HEK293T (cell line): ENCODE results near the gene MYOG.

Experiments
- CTCF ChIA-PET: fragments of 350-600 bp; formaldehyde crosslinking; extraction: SDS; loops from one replicate; lab custom pipeline; 2021; ENCODE audit warnings: antibody characterized with exemption, inconsistent platforms; lab: Yijun Ruan, JAX
- POLR2A ChIA-PET: fragments of 350-600 bp; formaldehyde crosslinking; extraction: SDS; loops from one replicate; lab custom pipeline; 2020; ENCODE audit warnings: antibody characterized with exemption, inconsistent platforms; lab: Yijun Ruan, JAX
- DNase-seq: peaks from one replicate; pipeline ENCODE4 v3.0.0; 2012; ENCODE audit warnings: mixed read lengths; ENCODE audit errors: extremely low spot score
- ARNT ChIP-seq: fragments of 450-650 bp; IDR thresholded peaks from 2 replicates; pipeline ENCODE4 v1.6.1; 2017; ENCODE audit warnings: mild to moderate bottlenecking
- BHLHE40 ChIP-seq: fragments of 450-650 bp; IDR thresholded peaks from 2 replicates; pipeline ENCODE4 v1.6.1; 2016; ENCODE audit warnings: mild to moderate bottlenecking, moderate library complexity, borderline replicate concordance
- CTBP1 ChIP-seq: fragments of 450-650 bp; IDR thresholded peaks from 2 replicates; pipeline ENCODE4 v1.6.1; 2016; ENCODE audit warnings: borderline replicate concordance
- ELF4 ChIP-seq: fragments of 450-650 bp; IDR thresholded peaks from 2 replicates; pipeline ENCODE4 v1.6.1; 2017; ENCODE audit warnings: antibody characterized with exemption
- FOXA1 ChIP-seq: fragments of 450-650 bp; IDR thresholded peaks from 2 replicates; pipeline ENCODE4 v1.6.1; 2016; ENCODE audit warnings: mild to moderate bottlenecking
- FOXK2 ChIP-seq: fragments of 450-650 bp; IDR thresholded peaks from 2 replicates; pipeline ENCODE4 v1.6.1; 2016; ENCODE audit warnings: mild to moderate bottlenecking
- FOXM1 ChIP-seq: fragments of 450-650 bp; IDR thresholded peaks from 2 replicates; pipeline ENCODE4 v1.6.1; 2017; ENCODE audit warnings: mild to moderate bottlenecking, borderline replicate concordance
- HDGF ChIP-seq: fragments of 450-650 bp; IDR thresholded peaks from 2 replicates; pipeline ENCODE4 v1.6.1; 2017; ENCODE audit warnings: antibody characterized with exemption, borderline replicate concordance
- L3MBTL2 ChIP-seq: fragments of 450-650 bp; conservative IDR thresholded peaks from 2 replicates; pipeline ENCODE4 v1.6.1; 2016; ENCODE audit warnings: mild to moderate bottlenecking
- LEF1 ChIP-seq: fragments of 450-650 bp; IDR thresholded peaks from 2 replicates; pipeline ENCODE4 v1.6.1; 2017; ENCODE audit warnings: mild to moderate bottlenecking, borderline replicate concordance
- NFRKB ChIP-seq: fragments of 450-650 bp; IDR thresholded peaks from 2 replicates; pipeline ENCODE4 v1.6.1; 2016; ENCODE audit warnings: mild to moderate bottlenecking, moderate library complexity
- SP1 ChIP-seq: fragments of 450-650 bp; IDR thresholded peaks from 2 replicates; pipeline ENCODE4 v1.6.1; 2017
- SUZ12 ChIP-seq: fragments of 450-650 bp; IDR thresholded peaks from 2 replicates; pipeline ENCODE4 v1.6.1; 2016; ENCODE audit warnings: mild to moderate bottlenecking
- TARDBP ChIP-seq: fragments of 450-650 bp; IDR thresholded peaks from 2 replicates; pipeline ENCODE4 v1.6.1; 2016
- ZNF384 ChIP-seq: fragments of 450-650 bp; IDR thresholded peaks from 2 replicates; pipeline ENCODE4 v1.6.1; 2016
- TF ChIP-seq, protein P1 (sequence below): fragments of 450-650 bp; IDR thresholded peaks from 2 replicates; pipeline ENCODE4 v1.6.1; 2016

The MYOG gene

DNA sequence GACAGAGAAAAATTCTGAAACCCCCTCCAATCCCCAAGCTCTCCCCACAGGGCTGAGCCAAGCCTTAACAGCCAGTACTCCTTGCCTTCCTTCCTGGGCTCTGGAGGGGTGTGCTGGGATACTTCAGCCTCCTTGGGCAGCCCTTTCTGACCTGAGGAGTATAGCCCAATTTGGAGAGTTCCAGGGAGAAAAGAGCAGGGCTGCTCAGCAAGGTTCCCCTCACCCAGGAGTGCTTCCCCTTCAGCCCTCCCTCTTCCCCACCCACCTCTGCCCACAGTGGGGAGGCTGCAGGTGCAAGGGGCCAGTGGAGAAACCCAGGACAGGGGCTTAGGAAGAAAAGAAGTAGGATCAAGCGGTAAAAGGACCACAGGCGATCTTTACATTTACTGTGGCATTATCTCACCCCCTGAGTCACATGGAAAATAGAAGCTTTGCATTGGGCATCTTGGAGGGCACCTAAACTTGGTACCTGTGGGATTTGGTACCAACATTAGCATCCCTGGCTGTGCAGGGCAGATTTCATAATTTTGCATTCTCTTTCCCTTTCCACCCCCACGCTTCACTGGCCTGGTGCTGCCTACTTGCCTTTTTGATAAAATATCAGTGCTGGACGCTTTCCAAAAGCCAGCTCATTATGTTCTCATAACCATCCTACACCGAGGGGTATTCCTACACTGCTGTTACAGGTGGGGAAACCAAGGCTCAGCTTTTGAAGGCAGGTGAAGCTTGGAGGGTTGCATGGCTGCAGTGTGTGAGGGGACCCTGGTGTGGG, 38.9 kb upstream of the MYOG start:
- no peak for TF ChIP-seq ZNF384
- no peak for TF ChIP-seq ELF4
- TF ChIP-seq LEF1, result no peak
- TF ChIP-seq HDGF, result no peak
- no peak for TF ChIP-seq SP1
- TF ChIP-seq NFRKB, result no peak
- ChIA-PET CTCF (no interaction called here), POLR2A (no interaction called here)
- no peak for DNase-seq

- TF ChIP-seq FOXM1, result no peak
- TF ChIP-seq SP1, result no peak
- TF ChIP-seq HDGF, result no peak
- TF ChIP-seq L3MBTL2, result no peak
- no peak for TF ChIP-seq FOXK2
- TF ChIP-seq NFRKB, result no peak
- no peak for TF ChIP-seq CTBP1
- no peak for TF ChIP-seq ZNF384
- no peak for TF ChIP-seq BHLHE40
- TF ChIP-seq TARDBP, result no peak
- no peak for TF ChIP-seq SUZ12
- TF ChIP-seq ELF4, result no peak
- TF ChIP-seq ARNT, result no peak
- TF ChIP-seq, protein P1, sequence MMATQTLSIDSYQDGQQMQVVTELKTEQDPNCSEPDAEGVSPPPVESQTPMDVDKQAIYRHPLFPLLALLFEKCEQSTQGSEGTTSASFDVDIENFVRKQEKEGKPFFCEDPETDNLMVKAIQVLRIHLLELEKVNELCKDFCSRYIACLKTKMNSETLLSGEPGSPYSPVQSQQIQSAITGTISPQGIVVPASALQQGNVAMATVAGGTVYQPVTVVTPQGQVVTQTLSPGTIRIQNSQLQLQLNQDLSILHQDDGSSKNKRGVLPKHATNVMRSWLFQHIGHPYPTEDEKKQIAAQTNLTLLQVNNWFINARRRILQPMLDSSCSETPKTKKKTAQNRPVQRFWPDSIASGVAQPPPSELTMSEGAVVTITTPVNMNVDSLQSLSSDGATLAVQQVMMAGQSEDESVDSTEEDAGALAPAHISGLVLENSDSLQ, result no peak
- TF ChIP-seq LEF1, result no peak
- DNase-seq, result no peak
- ChIA-PET CTCF (no interaction called here), POLR2A (no interaction called here)
Measured at GRCh38 chr1:203124011-203124410, 38.2 kb upstream of the MYOG start.

DNA sequence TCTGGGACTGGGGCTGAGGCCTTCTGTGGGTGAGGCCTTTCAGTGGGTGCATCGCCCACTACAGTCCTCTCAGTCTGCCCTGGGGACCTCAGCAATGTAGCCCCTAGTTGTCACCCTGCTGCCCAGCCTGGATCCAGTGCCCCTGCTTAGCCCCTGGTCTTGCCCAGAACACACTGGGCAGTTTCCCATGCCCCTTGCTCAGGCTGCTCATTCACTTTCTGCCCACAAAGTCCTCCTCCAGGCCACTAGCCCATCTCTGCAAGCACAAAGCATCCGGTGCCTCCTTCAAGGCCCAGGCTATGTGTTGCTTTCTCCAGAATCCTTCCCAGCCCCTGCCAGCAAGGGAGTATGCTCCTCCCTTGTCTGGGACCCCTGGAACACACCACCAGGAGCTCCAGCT, 36.3 kb upstream of the MYOG start:
- ChIA-PET CTCF (interaction anchor here (1.2 kb wide), 1 partner anchor 50 kb away, joined by 3 read pairs; no protein-coding TSS in a partner anchor), POLR2A (no interaction called here)
- TF ChIP-seq L3MBTL2 (no peak), TARDBP (no peak), ZNF384 (no peak), BHLHE40 (no peak), SP1 (no peak), FOXM1 (no peak), ARNT (no peak), CTBP1 (no peak), FOXK2 (no peak), SUZ12 (no peak), LEF1 (no peak), HDGF (no peak), ELF4 (no peak), NFRKB (no peak), FOXA1 (no peak)
- TF ChIP-seq, protein P1, result no peak
- no peak for DNase-seq

GRCh38 chr1:203121186-203122015, 35.6 kb upstream of the MYOG start:
- ChIA-PET CTCF (interaction anchor here (1.2 kb wide), 2 partner anchors 51 to 148 kb away, joined by 3 to 4 read pairs; no protein-coding TSS in a partner anchor), POLR2A (no interaction called here)
- no peak for DNase-seq
- TF ChIP-seq, protein P1, result no peak
- TF ChIP-seq HDGF (no peak), ELF4 (no peak), SP1 (no peak), NFRKB (no peak), ZNF384 (no peak), TARDBP (no peak), FOXK2 (no peak), LEF1 (no peak), CTBP1 (no peak)

- POLR2A ChIA-PET, result no interaction called here
- TF ChIP-seq FOXA1, result no peak
- no peak for TF ChIP-seq FOXM1
- TF ChIP-seq L3MBTL2, result no peak
- TF ChIP-seq, protein P1, result no peak
- TF ChIP-seq SP1, result no peak
- no peak for TF ChIP-seq SUZ12
- no peak for TF ChIP-seq BHLHE40
- TF ChIP-seq LEF1, result no peak
- TF ChIP-seq FOXK2, result no peak
- TF ChIP-seq ARNT, result no peak
- TF ChIP-seq CTBP1, result no peak
- no peak for TF ChIP-seq NFRKB
- no peak for TF ChIP-seq ZNF384
- no peak for TF ChIP-seq TARDBP
- no peak for DNase-seq
- CTCF ChIA-PET, result interaction anchor here (1.2 kb wide), 1 partner anchor 149 kb away, joined by 4 read pairs; no protein-coding TSS in a partner anchor
Measured at GRCh38 chr1:203120325-203121153, 34.7 kb upstream of the MYOG start.
